GM21360 (cell line): ENCODE results near the gene B3GNT9.
A peak's percentile ranks its signal among the peaks of the same experiment; 100 is the strongest.

ENCODE experiments used
- ATAC-seq: cut with Tn5 transposase; IDR thresholded peaks from one replicate; pipeline ENCODE4 v1.9.1; 2021; ENCODE audit warnings: mild to moderate bottlenecking, moderate library complexity; ENCODE audit not compliant: unreplicated experiment

The B3GNT9 gene

DNA sequence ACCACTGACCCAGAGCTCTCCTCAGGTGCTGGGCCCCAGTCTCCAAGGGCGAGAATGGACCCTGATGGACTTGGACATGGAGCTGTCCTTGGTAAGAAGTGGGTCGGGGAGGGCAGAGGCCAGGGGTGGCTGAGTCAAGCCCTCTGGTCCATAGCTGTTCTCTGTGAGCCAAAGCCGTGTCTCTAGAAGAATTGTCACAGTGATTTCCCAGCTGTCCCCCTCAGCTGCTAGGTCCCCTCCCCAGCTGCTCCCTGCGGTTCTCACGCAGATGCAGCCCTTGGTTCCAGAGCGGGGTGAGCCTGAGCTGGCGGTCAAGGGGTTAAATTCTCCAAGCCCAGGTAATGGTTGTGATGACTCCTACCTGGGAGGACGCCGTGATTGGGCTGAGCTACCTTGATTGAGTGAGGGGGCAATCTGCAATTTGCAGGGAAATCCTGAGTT, 18.2 kb upstream of the B3GNT9 start:
- ATAC-seq = no peak

DNA sequence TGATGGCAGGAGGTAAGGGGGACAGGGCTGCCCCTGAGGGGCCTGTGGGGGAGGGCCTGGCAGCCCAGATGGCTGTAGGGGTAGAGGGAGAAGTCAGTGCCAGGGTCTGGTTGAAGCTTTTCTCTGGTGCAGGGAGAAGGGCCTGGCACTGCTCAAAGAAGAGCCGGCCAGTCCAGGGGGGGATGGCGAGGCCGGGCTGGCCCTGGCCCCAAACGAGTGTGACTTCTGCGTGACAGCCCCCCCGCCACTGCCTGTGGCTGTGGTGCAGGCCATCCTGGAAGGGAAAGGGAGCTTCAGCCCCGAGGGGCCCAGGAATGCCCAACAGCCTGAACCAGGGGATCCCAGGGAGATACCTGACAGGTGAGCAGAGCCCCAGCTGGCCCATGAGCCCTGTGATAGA, 16.8 kb upstream of the B3GNT9 start:
- no peak for ATAC-seq

GRCh38 chr16:67166598-67167168, 15.9 kb upstream of the B3GNT9 start:
- ATAC-seq = no peak

DNA sequence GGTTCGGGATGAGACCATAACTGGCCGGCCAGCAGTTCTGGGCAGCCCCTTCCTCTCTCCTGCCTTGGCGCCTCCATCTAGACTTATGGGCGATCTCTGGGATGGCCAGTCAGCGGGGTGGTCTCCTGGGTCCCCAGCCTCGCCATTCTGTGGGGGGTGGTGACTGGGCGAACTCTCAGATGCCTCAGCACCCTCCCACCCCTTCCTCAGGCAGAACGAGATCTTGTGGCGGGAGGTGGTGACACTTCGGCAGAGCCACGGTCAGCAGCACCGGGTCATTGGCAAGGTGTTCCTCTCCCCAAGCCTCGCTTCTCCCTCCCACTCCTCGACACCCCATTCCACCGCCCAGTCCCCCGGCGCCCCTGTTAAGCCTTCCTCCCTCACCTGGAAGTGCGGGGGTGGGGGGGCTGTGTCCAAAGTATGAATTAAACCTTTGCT, 15.3 kb upstream of the B3GNT9 start:
- no peak for ATAC-seq

DNA sequence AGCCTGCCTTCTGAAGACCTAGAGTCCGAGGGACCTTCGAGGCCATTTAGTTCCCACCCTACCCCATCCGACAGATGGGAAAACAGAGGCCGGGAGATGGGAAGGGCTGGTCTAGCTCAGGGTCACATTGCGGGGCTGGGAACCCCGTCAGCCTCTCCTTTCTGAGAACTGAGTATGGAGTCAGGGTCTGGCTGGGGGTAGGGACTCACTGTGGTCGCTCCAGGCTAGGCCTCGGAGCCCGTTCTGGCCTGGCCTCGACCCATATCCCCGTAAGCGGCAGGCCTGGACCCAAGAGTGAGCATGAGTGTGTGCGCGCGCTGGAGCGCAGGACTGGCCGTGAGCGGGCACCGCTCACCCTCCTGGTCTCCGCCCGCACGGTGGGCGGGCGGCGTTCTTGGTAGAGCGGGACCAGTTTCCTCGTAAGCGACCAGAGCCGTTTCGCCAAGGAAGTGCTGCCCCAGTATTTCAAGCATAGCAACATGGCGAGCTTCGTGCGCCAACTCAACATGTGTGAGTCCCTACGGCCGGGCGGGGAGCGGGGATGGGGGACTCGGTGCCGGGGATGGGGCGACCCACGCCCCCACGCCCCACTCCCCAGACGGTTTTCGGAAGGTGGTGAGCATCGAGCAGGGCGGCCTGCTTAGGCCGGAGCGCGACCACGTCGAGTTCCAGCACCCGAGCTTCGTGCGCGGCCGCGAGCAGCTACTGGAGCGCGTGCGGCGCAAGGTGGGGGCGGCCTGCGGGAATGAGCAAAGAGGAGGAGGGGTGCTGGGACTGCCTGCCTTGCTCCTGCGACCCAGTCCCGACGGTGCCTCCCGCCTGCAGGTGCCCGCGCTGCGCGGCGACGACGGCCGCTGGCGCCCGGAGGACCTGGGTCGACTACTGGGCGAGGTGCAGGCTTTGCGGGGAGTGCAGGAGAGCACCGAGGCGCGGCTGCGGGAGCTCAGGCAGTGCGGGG, 14.6 kb upstream of the B3GNT9 start:
- ATAC-seq = no peak

GRCh38 chr16:67164599-67165061, 13.8 kb upstream of the B3GNT9 start, which contains the start of gene HSF4:
HSF4 (plus strand) TSS chr16:67164745; CDS start chr16:67164812, 67 bp downstream.
- no peak for ATAC-seq

GRCh38 chr16:67163999-67164558, 13.3 kb upstream of the B3GNT9 start:
- no peak for ATAC-seq

DNA sequence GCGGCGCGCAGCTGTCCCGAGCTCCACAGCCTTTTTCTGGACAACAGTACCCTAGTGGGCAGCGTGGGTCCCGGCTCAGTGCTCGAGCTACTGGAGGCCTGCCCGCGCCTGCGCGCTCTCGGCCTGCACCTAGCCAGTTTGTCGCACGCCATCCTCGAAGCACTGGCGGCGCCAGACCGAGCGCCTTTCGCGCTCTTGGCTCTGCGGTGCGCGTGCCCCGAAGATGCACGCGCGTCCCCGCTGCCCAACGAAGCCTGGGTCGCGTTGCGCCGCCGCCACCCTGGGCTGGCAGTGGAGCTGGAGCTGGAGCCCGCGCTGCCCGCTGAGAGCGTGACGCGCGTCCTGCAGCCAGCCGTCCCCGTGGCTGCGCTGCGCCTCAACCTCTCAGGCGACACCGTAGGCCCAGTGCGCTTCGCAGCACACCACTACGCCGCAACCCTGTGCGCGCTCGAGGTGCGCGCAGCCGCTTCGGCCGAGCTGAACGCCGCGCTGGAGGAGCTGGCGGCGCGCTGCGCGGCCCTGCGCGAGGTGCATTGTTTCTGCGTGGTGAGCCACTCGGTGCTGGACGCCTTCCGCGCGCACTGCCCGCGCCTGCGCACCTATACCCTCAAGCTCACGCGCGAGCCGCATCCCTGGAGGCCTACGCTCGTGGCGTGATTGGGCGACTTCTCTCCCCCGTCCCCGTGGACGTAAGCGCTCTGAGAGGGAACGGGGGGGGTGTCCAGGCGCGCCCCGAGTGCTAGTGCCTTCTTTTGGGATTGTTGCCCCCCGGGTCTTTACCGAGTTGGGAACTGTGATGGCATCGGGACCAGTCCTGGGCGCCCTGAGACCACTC, 12.6 kb upstream of the B3GNT9 start:
- no peak for ATAC-seq

DNA sequence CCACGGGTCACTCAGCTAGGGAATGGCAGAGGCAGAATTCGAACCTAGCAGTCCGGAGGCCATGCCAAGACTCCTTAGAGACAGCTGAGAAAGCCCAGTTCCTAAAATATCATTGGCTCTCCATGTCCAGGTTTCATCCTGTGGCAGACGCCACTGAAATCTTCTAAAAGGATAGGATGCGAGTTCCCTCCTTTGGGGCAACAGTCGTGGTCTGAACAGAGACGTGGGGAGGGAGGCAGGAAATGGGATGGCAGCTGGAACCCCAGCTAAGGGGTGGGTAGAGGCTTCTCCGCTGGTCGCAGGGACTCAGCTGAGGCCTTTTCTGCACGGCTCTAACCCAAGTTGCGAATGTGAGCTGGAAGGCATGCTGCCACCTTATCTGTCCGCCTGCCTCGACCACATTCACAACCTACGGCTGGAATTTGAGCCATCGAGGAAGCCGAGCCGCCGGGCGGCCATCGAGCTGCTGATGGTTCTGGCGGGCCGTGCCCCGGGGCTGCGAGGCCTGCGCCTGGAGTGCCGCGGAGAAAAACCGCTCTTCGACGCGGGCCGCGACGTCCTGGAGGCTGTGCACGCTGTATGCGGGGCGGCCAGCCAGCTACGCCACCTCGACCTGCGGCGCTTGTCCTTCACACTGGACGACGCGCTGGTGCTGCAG, 11.8 kb upstream of the B3GNT9 start:
- ATAC-seq = no peak

DNA sequence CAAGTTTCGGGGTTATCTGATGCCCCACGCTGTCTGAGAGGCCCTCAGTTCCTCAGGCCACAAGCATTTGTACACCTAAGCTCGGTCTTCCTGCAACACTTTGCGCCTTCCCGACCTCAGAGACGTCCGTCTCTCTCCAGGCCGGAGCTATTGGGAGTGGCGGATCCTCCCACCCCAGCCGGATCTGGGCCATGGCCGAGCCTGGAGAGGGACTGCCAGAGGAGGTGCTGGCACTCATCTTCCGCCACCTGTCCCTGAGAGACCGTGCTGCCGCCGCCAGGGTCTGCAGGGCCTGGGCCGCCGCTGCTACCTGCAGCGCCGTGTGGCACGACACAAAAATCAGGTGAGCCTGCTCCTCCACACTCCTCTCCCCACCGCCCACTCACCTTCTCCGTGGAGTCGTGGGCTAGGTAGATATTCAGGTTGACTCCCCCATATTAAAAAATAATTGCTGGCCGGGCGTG, 10.8 kb upstream of the B3GNT9 start:
- no peak for ATAC-seq

GRCh38 chr16:67158637-67159600, 8.1 kb upstream of the B3GNT9 start:
- ATAC-seq = peak; percentile 31

GRCh38 chr16:67157892-67158635, 7.3 kb upstream of the B3GNT9 start:
- no peak for ATAC-seq

GRCh38 chr16:67157106-67157748, 6.4 kb upstream of the B3GNT9 start:
- no peak for ATAC-seq

DNA sequence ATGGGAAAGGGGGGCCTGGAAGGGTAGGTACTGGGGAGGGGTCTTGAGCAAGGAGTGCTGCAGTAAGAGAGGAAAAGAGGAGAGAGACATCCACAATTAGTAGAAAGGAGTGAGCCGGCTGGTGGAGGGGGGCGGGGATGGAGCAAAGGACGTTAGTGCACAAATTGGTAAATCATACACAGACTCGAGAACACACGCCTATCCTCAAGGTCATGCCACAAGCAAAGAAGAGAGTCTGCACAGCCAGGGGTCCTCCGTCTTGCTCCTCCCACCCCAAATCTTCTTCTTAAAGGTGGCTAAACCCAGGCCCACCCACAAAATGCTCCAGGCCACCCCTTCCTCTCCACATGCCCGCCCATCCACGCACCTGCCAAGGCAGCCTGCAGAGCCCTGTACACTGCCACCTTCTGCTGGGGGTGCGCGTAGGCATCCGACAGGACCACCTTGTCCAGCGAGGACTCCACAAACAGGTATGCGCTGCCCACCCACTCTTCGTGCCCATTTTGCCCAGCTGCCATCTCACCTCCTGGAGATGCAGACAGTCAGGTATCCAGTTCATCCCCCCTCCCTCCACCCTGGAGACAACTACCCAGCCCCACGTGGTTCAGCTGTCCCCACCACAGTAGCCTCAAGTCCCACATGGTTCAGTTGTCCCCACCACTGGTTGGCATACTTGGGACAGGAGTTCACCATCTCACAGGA, 5.5 kb upstream of the B3GNT9 start:
- no peak for ATAC-seq

DNA sequence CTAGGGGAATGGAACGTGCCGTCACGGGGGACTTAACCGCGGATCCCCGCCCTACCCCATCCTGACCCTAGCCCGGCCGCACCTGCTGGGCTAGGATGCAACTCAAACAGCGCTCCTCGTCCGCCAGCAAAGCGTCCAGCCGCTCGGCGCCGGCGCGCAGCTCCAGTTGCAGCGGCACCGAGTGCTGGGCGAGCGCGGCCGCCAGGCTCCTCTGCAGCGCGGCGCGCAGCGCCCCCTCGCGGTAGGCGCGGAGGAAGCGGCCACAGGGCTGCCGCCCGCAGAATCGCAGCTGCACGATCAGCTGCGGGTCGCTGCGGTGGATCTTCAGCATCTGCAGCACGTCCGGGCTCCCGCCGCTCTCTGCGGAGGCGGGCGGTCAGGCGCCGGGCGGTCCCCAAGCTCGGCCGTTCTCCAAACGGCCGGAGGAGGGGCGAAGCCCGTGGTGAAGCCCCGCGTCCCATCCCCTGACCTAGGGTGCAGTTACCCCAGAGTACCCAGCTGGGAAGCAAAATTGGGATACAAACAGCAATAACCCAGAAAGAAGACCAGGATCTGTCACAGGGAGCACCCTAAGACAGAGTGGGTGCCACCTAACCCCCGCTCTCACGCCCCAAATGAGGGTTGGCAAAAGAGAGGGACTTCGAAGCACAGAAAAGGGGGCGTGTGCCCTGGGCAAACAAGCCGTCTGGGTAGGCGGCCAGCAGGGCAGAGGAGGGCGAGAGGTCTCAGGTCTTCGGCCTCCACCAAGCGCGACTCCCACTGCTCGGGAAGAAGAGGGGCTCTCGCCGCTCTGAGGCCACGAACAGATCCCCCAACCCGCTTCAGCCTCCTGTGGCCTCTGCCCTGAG, 4.7 kb upstream of the B3GNT9 start:
- no peak for ATAC-seq

GRCh38 chr16:67154578-67155294, 3.9 kb upstream of the B3GNT9 start:
- no peak for ATAC-seq
